Smooth muscle cell (in vitro differentiated cells): ENCODE measurements around the gene COX4I1. TPM values are rescaled to one million over a fixed set of nuclear protein-coding genes. Genes with fewer than 3 reads are reported as not detected.
A peak's percentile ranks its signal among the peaks of the same experiment; 100 is the strongest.

Source experiments
- DNase-seq: peaks from one replicate; lab custom pipeline; 2025; ENCODE audit not compliant: unreplicated experiment; lab: John Stamatoyannopoulos, UW
- H2AFZ ChIP-seq: fragments of 200-600 bp; sonication (generic); 2 replicates; pipeline ENCODE4 v1.6.0; 2016; ENCODE audit warnings: antibody characterized with exemption, low read depth, mild to moderate bottlenecking
- H3F3A ChIP-seq: fragments of 200-600 bp; sonication (generic); 2 replicates; pipeline ENCODE4 v1.6.0; 2017; ENCODE audit warnings: antibody characterized with exemption, low read depth
- H3K27ac ChIP-seq: fragments of 200-600 bp; sonication (generic); 2 replicates; pipeline ENCODE4 v1.5.1; 2016; ENCODE audit warnings: low read depth, mild to moderate bottlenecking
- H3K27me3 ChIP-seq: fragments of 200-600 bp; sonication (generic); 2 replicates; pipeline ENCODE4 v1.6.1; 2016; ENCODE audit warnings: low read depth, mild to moderate bottlenecking
- H3K36me3 ChIP-seq: fragments of 200-600 bp; sonication (generic); 2 replicates; pipeline ENCODE4 v1.5.1; 2016; ENCODE audit warnings: low read depth
- H3K4me1 ChIP-seq: fragments of 200-600 bp; sonication (generic); 2 replicates; pipeline ENCODE4 v1.5.1; 2016; ENCODE audit warnings: low read depth
- H3K4me2 ChIP-seq: fragments of 200-600 bp; sonication (generic); 2 replicates; pipeline ENCODE4 v1.6.0; 2016; ENCODE audit warnings: mild to moderate bottlenecking
- H3K4me3 ChIP-seq: fragments of 200-600 bp; sonication (generic); 2 replicates; pipeline ENCODE4 v1.5.1; 2016; ENCODE audit warnings: mild to moderate bottlenecking
- H3K79me2 ChIP-seq: fragments of 200-600 bp; sonication (generic); 2 replicates; pipeline ENCODE4 v1.6.0; 2016; ENCODE audit warnings: low read depth, mild to moderate bottlenecking
- H3K9ac ChIP-seq: fragments of 200-600 bp; sonication (generic); 2 replicates; pipeline ENCODE4 v1.6.0; 2016; ENCODE audit warnings: low read depth
- H3K9me3 ChIP-seq: fragments of 200-600 bp; sonication (generic); replicated peaks from 2 replicates; pipeline ENCODE4 v1.5.1; 2016; ENCODE audit warnings: low read depth
- H4K20me1 ChIP-seq: fragments of 200-600 bp; sonication (generic); 2 replicates; pipeline ENCODE4 v1.6.0; 2016; ENCODE audit warnings: low read depth
- WGBS: methylation state at CpG from one replicate; pipeline ENCODE4 v1.1.7; 2016; ENCODE audit warnings: low lambda C conversion rate; 5-methylcytosine and 5-hydroxymethylcytosine counted together
- polyA plus RNA-seq: library from polyadenylated mRNA; unstranded; fragments of >200 nt; fragmentation: Nextera tagmentation; extraction: Ambion mirVana; gene quantifications from 2 replicates; pipeline ENCODE4 v1.2.1, GENCODE V29; 2016
- total RNA-seq: library from RNA; depleted of rRNA; stranded (reverse); fragments of >200 nt; gene quantifications from 2 replicates; pipeline ENCODE4 v1.2.3, GENCODE V29; 2014
- TF ChIP-seq, protein P1 (sequence below): fragments of 200-600 bp; sonication (generic); IDR thresholded peaks from 2 replicates; pipeline ENCODE4 v1.5.1; 2017; ENCODE audit warnings: borderline replicate concordance, mild to moderate bottlenecking, antibody characterized with exemption; ENCODE audit not compliant: insufficient read depth, poor library complexity, severe bottlenecking

COX4I1 gene
- total and polyA plus RNA-seq, 2 experiments from 2014 or later, result 342 to 612 TPM

DNA sequence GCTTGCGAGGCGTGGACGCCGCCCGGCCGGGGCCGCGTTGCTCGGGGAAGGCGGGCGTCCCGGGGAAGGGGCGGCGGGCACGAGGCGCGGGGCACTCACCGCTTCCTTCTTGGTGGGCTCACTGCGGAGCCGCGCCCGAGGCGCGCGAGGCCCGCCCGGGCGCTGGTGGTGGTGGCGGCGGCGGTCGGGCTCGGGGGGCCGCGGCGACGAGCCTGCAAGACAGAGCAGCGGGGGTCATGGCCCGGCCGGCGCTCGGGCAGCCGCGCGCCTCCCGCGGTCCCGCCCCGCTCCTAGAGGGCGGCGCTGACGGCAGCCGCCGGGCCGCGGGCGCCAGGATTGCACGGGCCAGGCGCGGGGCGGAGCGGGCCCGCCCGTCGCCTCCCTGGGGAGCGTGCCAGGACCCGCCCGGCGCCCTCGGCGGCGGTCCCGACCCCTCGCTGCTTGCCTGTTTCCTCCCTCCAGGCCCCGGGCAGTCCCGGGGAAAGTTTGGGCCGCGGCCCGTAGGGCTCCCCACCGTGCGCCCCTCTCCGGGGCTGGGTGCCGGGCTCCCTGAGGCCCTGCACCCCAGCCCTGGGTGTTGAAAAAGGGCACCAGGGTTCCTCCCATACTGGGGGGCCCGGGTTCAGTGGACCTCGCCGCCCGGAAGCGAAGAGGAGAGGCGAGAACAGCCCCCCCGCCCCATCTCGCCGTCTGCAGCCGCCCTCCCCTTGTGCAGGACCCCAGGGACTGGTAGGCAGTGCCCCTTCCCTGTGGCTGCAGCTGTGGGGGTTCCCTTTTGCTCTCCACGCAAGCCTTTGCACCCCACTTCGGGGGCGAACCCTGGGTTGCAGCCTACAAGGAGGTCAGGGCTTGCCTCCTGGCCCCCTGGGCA is 48.4 kb upstream of the COX4I1 start, which contains the start of gene C16orf74:
C16orf74 (minus strand) TSS at position 270 of the 871 bp plus-strand sequence. CDS start 15,879 bp downstream, outside the sequence.
- peak within 1 kb of the TSS; percentile 63 for H3K4me3 ChIP-seq
- peaks cover 26% of the 10 kb centered on the region for H3K27me3 ChIP-seq
- 12% methylated on average over 29 of the region's 96 CpGs for WGBS
- H3K9ac ChIP-seq, result no peak within 1 kb of the TSS
- no peak for DNase-seq
- TF ChIP-seq, protein P1, sequence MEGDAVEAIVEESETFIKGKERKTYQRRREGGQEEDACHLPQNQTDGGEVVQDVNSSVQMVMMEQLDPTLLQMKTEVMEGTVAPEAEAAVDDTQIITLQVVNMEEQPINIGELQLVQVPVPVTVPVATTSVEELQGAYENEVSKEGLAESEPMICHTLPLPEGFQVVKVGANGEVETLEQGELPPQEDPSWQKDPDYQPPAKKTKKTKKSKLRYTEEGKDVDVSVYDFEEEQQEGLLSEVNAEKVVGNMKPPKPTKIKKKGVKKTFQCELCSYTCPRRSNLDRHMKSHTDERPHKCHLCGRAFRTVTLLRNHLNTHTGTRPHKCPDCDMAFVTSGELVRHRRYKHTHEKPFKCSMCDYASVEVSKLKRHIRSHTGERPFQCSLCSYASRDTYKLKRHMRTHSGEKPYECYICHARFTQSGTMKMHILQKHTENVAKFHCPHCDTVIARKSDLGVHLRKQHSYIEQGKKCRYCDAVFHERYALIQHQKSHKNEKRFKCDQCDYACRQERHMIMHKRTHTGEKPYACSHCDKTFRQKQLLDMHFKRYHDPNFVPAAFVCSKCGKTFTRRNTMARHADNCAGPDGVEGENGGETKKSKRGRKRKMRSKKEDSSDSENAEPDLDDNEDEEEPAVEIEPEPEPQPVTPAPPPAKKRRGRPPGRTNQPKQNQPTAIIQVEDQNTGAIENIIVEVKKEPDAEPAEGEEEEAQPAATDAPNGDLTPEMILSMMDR, result no peak
- peaks cover 31% of the 10 kb centered on the region for H3K4me1 ChIP-seq
- H2AFZ ChIP-seq, result peak within 1 kb of the TSS; percentile 79
- no peak within 1 kb of the TSS for H3K27ac ChIP-seq
- H3K79me2 ChIP-seq, result no peaks in the 10 kb centered on the region
- H3F3A ChIP-seq, result no peaks in the 10 kb centered on the region
- H3K9me3 ChIP-seq, result no peaks in the 10 kb centered on the region
- H3K4me2 ChIP-seq, result peak within 1 kb of the TSS; percentile 99
- no peaks in the 10 kb centered on the region for H3K36me3 ChIP-seq
- no peaks in the 10 kb centered on the region for H4K20me1 ChIP-seq

DNA sequence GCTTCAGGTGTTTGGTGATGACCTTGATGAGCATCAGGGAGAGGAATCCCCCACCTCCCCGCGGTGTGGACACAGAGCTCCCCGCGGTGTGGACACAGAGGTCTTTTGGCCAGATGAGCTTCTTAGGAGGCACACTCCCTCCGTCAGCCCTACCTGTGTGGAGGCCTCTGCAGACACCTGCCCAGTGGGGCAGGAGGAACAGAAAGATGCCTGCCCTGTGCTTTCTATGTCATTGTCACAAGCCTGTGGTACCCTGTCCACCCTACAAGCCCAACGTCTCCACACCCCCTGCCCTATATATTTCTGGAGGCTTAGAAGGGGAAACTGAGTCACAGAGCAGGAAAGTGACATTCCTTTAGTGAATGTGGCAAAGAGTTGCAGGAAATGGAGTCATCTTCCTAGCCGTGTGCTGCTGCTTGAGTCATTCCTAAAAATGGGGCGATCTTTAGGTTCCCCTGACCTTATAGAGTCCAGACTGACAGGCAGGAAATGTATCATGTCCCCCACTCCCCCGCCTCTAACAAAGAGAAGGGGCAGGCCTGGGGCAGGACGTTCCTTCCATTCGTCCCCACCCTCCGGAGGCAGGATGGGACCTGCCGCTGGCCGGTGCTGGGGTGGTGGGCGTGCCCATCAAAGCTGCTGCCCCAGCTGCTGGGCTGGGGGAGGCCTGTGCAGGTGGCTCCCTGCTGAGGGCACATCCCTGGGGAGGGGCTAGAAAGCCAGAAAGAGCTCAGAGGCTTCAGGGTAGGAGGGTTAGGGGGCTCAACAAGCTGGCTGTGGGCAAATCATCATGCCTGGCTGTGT is 47.6 kb upstream of the COX4I1 start:
- Histone ChIP-seq H3K4me3 (no peak overlapping the region), H2AFZ (no peak overlapping the region), H3K4me2 (peak overlapping the region; percentile 99), H3K9me3 (no peaks in the 10 kb centered on the region), H3F3A (no peaks in the 10 kb centered on the region), H3K4me1 (peaks cover 23% of the 10 kb centered on the region), H3K27me3 (peaks cover 26% of the 10 kb centered on the region), H3K36me3 (no peaks in the 10 kb centered on the region), H4K20me1 (no peaks in the 10 kb centered on the region), H3K9ac (no peak overlapping the region), H3K27ac (no peak overlapping the region), H3K79me2 (no peaks in the 10 kb centered on the region)
- TF ChIP-seq, protein P1, result no peak
- 21% methylated on average over 15 of the region's 15 CpGs for WGBS
- DNase-seq, result no peak

DNA sequence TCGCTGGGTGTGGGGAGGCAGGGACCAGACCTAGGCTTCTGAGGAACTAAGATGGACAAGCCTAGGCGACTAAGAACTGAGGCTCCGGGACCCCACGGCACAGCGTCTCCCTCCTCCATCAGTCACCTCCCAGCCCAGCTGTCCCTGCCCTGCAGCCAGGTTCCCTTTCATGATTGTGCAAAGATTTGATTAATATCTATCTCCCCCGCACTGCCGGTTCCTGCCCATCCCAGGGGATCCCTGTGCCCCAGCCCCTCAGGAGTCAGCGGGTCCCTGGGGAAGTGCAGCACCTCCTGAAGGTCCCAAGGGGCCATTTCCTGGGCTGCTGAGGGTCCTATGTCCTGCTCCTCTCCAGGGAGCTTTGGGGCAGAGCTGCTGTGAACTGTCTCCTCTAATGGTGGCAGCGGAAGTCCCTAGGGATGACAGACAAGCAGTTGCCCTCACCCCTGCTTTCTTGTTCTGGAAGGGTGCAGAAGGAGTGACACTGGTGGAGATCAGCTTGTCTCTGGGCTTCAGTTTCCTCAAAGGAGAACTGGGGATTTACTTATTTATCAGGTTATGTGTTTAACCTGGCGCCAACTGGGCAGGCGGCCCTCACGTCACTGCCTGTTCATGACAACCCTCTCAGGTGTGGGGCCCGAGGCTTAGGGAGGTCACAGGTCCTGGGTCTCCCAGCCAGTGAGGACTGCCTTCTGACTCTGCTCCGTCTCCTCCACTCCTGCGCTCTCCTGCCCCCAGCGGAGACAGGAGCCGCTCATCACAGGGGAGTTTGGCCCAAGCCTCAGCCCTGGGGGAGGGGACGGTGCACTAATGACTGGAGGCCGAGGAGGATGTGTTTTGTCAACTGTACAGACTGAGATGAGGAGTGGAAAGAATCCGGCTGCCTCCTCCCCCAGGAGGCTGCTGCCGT is 46.7 kb upstream of the COX4I1 start:
- H3K27ac ChIP-seq, result no peak overlapping the region
- H3K9me3 ChIP-seq, result no peaks in the 10 kb centered on the region
- peaks cover 23% of the 10 kb centered on the region for H3K4me1 ChIP-seq
- no peaks in the 10 kb centered on the region for H4K20me1 ChIP-seq
- no peaks in the 10 kb centered on the region for H3K79me2 ChIP-seq
- DNase-seq, result peak; percentile 12
- H3K4me3 ChIP-seq, result no peak overlapping the region
- no peak overlapping the region for H2AFZ ChIP-seq
- peaks cover 3% of the 10 kb centered on the region for H3F3A ChIP-seq
- H3K9ac ChIP-seq, result no peak overlapping the region
- H3K27me3 ChIP-seq, result peaks cover 26% of the 10 kb centered on the region
- TF ChIP-seq, protein P1, result no peak
- WGBS, result 41% methylated on average over 21 of the region's 21 CpGs
- no peaks in the 10 kb centered on the region for H3K36me3 ChIP-seq
- H3K4me2 ChIP-seq, result no peak overlapping the region
